Measurements from ENCODE around the gene LYSMD1. TPM values are rescaled to one million over a fixed set of nuclear protein-coding genes. Genes with fewer than 3 reads are reported as not detected.
"Not testable (repeated sequence)": the region's sequence is repeated elsewhere in the genome, so short reads cannot be mapped to it uniquely, and the experiment has no call there.

The LYSMD1 gene
- total RNA-seq, 1 donor from 2014 or later: 12.0 TPM

- TF ChIP-seq, protein P1, sequence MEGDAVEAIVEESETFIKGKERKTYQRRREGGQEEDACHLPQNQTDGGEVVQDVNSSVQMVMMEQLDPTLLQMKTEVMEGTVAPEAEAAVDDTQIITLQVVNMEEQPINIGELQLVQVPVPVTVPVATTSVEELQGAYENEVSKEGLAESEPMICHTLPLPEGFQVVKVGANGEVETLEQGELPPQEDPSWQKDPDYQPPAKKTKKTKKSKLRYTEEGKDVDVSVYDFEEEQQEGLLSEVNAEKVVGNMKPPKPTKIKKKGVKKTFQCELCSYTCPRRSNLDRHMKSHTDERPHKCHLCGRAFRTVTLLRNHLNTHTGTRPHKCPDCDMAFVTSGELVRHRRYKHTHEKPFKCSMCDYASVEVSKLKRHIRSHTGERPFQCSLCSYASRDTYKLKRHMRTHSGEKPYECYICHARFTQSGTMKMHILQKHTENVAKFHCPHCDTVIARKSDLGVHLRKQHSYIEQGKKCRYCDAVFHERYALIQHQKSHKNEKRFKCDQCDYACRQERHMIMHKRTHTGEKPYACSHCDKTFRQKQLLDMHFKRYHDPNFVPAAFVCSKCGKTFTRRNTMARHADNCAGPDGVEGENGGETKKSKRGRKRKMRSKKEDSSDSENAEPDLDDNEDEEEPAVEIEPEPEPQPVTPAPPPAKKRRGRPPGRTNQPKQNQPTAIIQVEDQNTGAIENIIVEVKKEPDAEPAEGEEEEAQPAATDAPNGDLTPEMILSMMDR (IDR thresholded peaks at IDR 0.05; ENCODE audit: borderline replicate concordance): no peak
- no peak for DNase-seq
- Histone ChIP-seq H3K4me3 (no peak overlapping the region), H3K9me3 (replicated peaks) (no peaks in the 10 kb centered on the region), H3K27me3 (ENCODE audit: low read depth) (no peaks in the 10 kb centered on the region), H3K27ac (replicated peaks) (no peak overlapping the region), H3K36me3 (no peaks in the 10 kb centered on the region), H3K4me1 (peaks cover 40% of the 10 kb centered on the region)
- intact Hi-C loops (cut with micrococcal nuclease): no loop called here
Observed at GRCh38 chr1:151193856-151194255, 28.2 kb upstream of the LYSMD1 start.

DNA sequence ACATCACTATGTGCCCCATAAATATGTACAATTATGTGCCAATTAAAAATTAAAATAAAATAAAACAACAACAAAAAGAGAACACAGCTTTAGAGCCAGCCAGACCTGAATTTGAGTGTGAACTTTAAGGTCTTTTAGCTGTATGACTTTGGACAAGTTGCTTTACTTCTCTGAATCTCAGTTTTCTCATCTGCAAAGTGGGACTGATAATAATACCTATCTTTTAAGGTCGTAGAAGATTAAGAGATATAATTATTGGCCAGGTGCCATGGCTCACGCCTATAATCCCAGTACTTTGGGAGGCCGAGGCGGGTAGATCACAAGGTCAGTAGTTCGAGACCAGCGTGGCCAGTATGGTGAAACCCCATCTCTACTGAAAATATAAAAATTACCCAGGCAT, 27.6 kb upstream of the LYSMD1 start:
- TF ChIP-seq, protein P1 (IDR thresholded peaks at IDR 0.05; ENCODE audit: borderline replicate concordance): no peak
- DNase-seq: no peak
- H3K27ac ChIP-seq (replicated peaks): no peak overlapping the region
- H3K27me3 ChIP-seq (ENCODE audit: low read depth): no peaks in the 10 kb centered on the region
- intact Hi-C loops (cut with micrococcal nuclease): no loop called here
- H3K9me3 ChIP-seq (replicated peaks): no peaks in the 10 kb centered on the region
- no peaks in the 10 kb centered on the region for H3K36me3 ChIP-seq
- H3K4me1 ChIP-seq: peaks cover 41% of the 10 kb centered on the region
- H3K4me3 ChIP-seq: no peak overlapping the region

GRCh38 chr1:151192047-151192446, 26.3 kb upstream of the LYSMD1 start:
- TF ChIP-seq, protein P1 (IDR thresholded peaks at IDR 0.05; ENCODE audit: borderline replicate concordance): no peak
- no peak overlapping the region for H3K4me3 ChIP-seq
- no peaks in the 10 kb centered on the region for H3K9me3 ChIP-seq (replicated peaks)
- peaks cover 44% of the 10 kb centered on the region for H3K4me1 ChIP-seq
- intact Hi-C loops (cut with micrococcal nuclease): no loop called here
- no peaks in the 10 kb centered on the region for H3K36me3 ChIP-seq
- DNase-seq: no peak
- H3K27ac ChIP-seq (replicated peaks): no peak overlapping the region
- no peaks in the 10 kb centered on the region for H3K27me3 ChIP-seq (ENCODE audit: low read depth)

GRCh38 chr1:151189637-151190445, 24.1 kb upstream of the LYSMD1 start, which contains the start of gene VPS72:
Gene VPS72 (minus strand): TSS chr1:151190197. CDS start chr1:151190121, 76 bp downstream.
- peak within 1 kb of the TSS; percentile 87 for H3K4me3 ChIP-seq
- H3K27me3 ChIP-seq (ENCODE audit: low read depth): no peaks in the 10 kb centered on the region
- no peaks in the 10 kb centered on the region for H3K9me3 ChIP-seq (replicated peaks)
- H3K27ac ChIP-seq (replicated peaks): peak within 1 kb of the TSS; percentile 86
- DNase-seq: peak; percentile 83
- peaks cover 12% of the 10 kb centered on the region for H3K36me3 ChIP-seq
- TF ChIP-seq, protein P1 (IDR thresholded peaks at IDR 0.05; ENCODE audit: borderline replicate concordance): peak; percentile 28
- peaks cover 32% of the 10 kb centered on the region for H3K4me1 ChIP-seq
- intact Hi-C loops (cut with micrococcal nuclease): no loop called here

- H3K27ac ChIP-seq (replicated peaks); intact Hi-C loops (cut with micrococcal nuclease): not testable (repeated sequence)
- peaks cover 32% of the 10 kb centered on the region for H3K4me1 ChIP-seq
Observed at GRCh38 chr1:151188667-151189066, 23.0 kb upstream of the LYSMD1 start.

GRCh38 chr1:151187205-151187604, 21.5 kb upstream of the LYSMD1 start:
- no peak overlapping the region for H3K4me3 ChIP-seq
- H3K36me3 ChIP-seq: peaks cover 37% of the 10 kb centered on the region
- no peaks in the 10 kb centered on the region for H3K9me3 ChIP-seq (replicated peaks)
- intact Hi-C loops (cut with micrococcal nuclease): no loop called here
- peaks cover 32% of the 10 kb centered on the region for H3K4me1 ChIP-seq
- H3K27me3 ChIP-seq (ENCODE audit: low read depth): no peaks in the 10 kb centered on the region
- no peak for DNase-seq
- TF ChIP-seq, protein P1 (IDR thresholded peaks at IDR 0.05; ENCODE audit: borderline replicate concordance): no peak
- no peak overlapping the region for H3K27ac ChIP-seq (replicated peaks)

More at GRCh38 chr1:151188667-151189066, 23.0 kb upstream of the LYSMD1 start:
- H3K9me3 ChIP-seq (replicated peaks); DNase-seq; H3K27me3 ChIP-seq (ENCODE audit: low read depth): not testable (repeated sequence)
- Histone ChIP-seq H3K4me3 (peak overlapping the region; percentile 87), H3K36me3 (peaks cover 24% of the 10 kb centered on the region)

Data from left ventricle myocardium inferior (tissue), 1 donor.